ENCODE measurements around the gene RSPH6A.

RSPH6A gene

GRCh38 chr19:45824531-45825262 lies 9.6 kb upstream of the RSPH6A start:
- Histone ChIP-seq H3K27me3 (ENCODE audit: control insufficient read depth, insufficient read depth, low read length) (no peaks in the 10 kb centered on the region), H3K4me3 (ENCODE audit: low read depth, low read length) (no peak overlapping the region), H3K9me3 (ENCODE audit: control insufficient read depth, insufficient read depth, low read length) (no peaks in the 10 kb centered on the region), H3K36me3 (ENCODE audit: control insufficient read depth, insufficient read depth, low read length) (peaks cover 95% of the 10 kb centered on the region), H3K9ac (ENCODE audit: low read depth, low read length) (no peak overlapping the region), H3K27ac (ENCODE audit: low read depth, low read length) (no peak overlapping the region), H3K4me1 (ENCODE audit: control insufficient read depth, insufficient read depth, low read length) (no peaks in the 10 kb centered on the region)

- Histone ChIP-seq H3K4me1 (ENCODE audit: control insufficient read depth, insufficient read depth, low read length) (no peaks in the 10 kb centered on the region), H3K27ac (ENCODE audit: low read depth, low read length) (no peak overlapping the region), H3K9me3 (ENCODE audit: control insufficient read depth, insufficient read depth, low read length) (no peaks in the 10 kb centered on the region), H3K9ac (ENCODE audit: low read depth, low read length) (no peak overlapping the region), H3K4me3 (ENCODE audit: low read depth, low read length) (no peak overlapping the region), H3K27me3 (ENCODE audit: control insufficient read depth, insufficient read depth, low read length) (no peaks in the 10 kb centered on the region), H3K36me3 (ENCODE audit: control insufficient read depth, insufficient read depth, low read length) (peaks cover 92% of the 10 kb centered on the region)
Observed at GRCh38 chr19:45824041-45824471, 8.9 kb upstream of the RSPH6A start.

DNA sequence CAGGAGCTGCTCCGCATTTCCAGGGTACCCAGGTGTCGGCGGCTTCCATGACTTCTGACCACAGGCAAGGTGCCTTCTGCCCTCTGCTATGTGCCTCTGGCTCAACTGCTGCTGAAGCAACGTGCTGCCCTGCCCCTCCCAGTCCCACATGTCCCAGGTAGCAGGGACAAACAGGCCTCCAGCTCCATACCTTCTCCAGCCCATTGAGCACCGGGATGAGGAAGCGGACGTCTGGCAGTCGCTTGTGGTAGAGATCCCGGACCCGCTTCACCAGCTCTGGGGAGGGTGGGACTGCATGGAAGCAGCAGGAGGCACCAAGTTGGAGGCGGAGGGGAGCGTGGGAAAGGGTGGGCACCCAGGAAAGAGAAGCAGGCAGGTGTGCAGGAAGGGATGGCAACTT lies 8.1 kb upstream of the RSPH6A start:
- H3K4me3 ChIP-seq (ENCODE audit: low read depth, low read length), result no peak overlapping the region
- H3K9ac ChIP-seq (ENCODE audit: low read depth, low read length), result no peak overlapping the region
- H3K36me3 ChIP-seq (ENCODE audit: control insufficient read depth, insufficient read depth, low read length), result peaks cover 83% of the 10 kb centered on the region
- no peaks in the 10 kb centered on the region for H3K9me3 ChIP-seq (ENCODE audit: control insufficient read depth, insufficient read depth, low read length)
- no peak overlapping the region for H3K27ac ChIP-seq (ENCODE audit: low read depth, low read length)
- H3K4me1 ChIP-seq (ENCODE audit: control insufficient read depth, insufficient read depth, low read length), result 0 out of 2 replicates have a peak, but pooled peaks cover 4% of the 10 kb centered on the region
- H3K27me3 ChIP-seq (ENCODE audit: control insufficient read depth, insufficient read depth, low read length), result no peaks in the 10 kb centered on the region

GRCh38 chr19:45822716-45823115 lies 7.6 kb upstream of the RSPH6A start:
- no peak overlapping the region for H3K4me3 ChIP-seq (ENCODE audit: low read depth, low read length)
- H3K4me1 ChIP-seq (ENCODE audit: control insufficient read depth, insufficient read depth, low read length), result peaks cover 8% of the 10 kb centered on the region; the same call in 1 of the 2 replicates
- no peaks in the 10 kb centered on the region for H3K9me3 ChIP-seq (ENCODE audit: control insufficient read depth, insufficient read depth, low read length)
- peaks cover 78% of the 10 kb centered on the region for H3K36me3 ChIP-seq (ENCODE audit: control insufficient read depth, insufficient read depth, low read length)
- H3K27ac ChIP-seq (ENCODE audit: low read depth, low read length), result no peak overlapping the region
- H3K27me3 ChIP-seq (ENCODE audit: control insufficient read depth, insufficient read depth, low read length), result no peaks in the 10 kb centered on the region
- no peak overlapping the region for H3K9ac ChIP-seq (ENCODE audit: low read depth, low read length)

DNA sequence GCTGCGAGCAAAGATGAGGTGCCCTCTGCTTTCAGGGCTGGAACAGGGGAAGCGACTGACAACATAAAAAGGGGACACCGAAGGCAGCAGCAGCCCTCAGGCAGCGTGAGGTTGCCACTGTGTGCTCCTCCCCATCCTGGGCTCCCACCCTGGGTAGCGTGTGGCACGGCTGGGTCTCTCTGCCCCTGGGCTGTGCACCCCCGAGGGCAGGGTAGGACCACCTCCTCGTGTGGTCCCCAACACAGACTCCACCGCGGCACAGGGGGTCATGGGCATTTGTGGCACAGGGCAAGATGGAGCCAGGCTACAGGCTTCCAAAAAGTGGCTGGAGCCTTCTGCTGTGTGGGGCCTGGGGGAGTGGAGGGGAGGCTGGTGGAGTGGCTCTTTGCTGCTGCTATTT lies 6.5 kb upstream of the RSPH6A start:
- Histone ChIP-seq H3K9me3 (ENCODE audit: control insufficient read depth, insufficient read depth, low read length) (no peaks in the 10 kb centered on the region), H3K36me3 (ENCODE audit: control insufficient read depth, insufficient read depth, low read length) (peaks cover 67% of the 10 kb centered on the region), H3K27ac (ENCODE audit: low read depth, low read length) (no peak overlapping the region), H3K4me3 (ENCODE audit: low read depth, low read length) (no peak overlapping the region), H3K4me1 (ENCODE audit: control insufficient read depth, insufficient read depth, low read length) (peaks cover 16% of the 10 kb centered on the region), H3K27me3 (ENCODE audit: control insufficient read depth, insufficient read depth, low read length) (no peaks in the 10 kb centered on the region), H3K9ac (ENCODE audit: low read depth, low read length) (no peak overlapping the region)

- Histone ChIP-seq H3K36me3 (ENCODE audit: control insufficient read depth, insufficient read depth, low read length) (peaks cover 62% of the 10 kb centered on the region), H3K4me1 (ENCODE audit: control insufficient read depth, insufficient read depth, low read length) (peaks cover 16% of the 10 kb centered on the region), H3K9me3 (ENCODE audit: control insufficient read depth, insufficient read depth, low read length) (no peaks in the 10 kb centered on the region), H3K27ac (ENCODE audit: low read depth, low read length) (no peak overlapping the region), H3K4me3 (ENCODE audit: low read depth, low read length) (no peak overlapping the region), H3K27me3 (ENCODE audit: control insufficient read depth, insufficient read depth, low read length) (no peaks in the 10 kb centered on the region), H3K9ac (ENCODE audit: low read depth, low read length) (no peak overlapping the region)
Observed at GRCh38 chr19:45821103-45821521, 6.0 kb upstream of the RSPH6A start.

DNA sequence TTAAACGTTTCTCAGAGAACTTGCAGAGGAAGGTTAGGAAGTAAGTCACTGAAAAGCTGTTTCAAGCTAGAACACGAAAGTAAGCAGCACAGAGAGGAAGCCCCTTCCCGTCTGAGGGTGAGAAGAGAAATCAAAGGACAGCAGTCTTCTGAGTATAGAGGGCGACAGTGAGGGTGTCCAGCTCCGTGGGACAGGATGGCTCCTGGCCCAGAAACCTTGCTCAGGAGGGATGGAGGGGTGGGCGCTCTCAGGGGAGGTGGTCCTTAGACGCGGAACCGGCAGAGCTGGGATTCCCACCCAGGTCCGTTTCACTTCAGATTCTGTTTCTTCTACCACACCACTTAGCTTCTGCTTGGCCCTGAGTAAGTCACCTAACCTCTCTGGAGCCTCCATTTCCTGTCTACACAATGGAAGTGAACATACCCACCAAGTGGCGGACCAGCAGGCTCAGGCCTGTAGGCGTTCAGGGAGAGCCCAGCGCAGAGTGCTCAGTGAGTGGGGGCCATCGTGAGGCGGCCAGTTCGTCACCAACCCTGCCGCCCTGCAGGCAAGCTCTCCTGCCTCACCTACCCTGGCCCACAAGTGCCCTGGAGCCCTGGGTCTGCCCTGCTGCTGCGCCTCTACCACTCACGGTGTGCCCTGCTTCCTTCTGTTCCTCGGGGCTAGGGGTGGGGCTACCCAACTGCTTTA lies 5.5 kb upstream of the RSPH6A start:
- Histone ChIP-seq H3K27ac (ENCODE audit: low read depth, low read length) (no peak overlapping the region), H3K4me1 (ENCODE audit: control insufficient read depth, insufficient read depth, low read length) (peaks cover 16% of the 10 kb centered on the region), H3K9ac (ENCODE audit: low read depth, low read length) (no peak overlapping the region), H3K4me3 (ENCODE audit: low read depth, low read length) (no peak overlapping the region), H3K36me3 (ENCODE audit: control insufficient read depth, insufficient read depth, low read length) (peaks cover 57% of the 10 kb centered on the region), H3K9me3 (ENCODE audit: control insufficient read depth, insufficient read depth, low read length) (no peaks in the 10 kb centered on the region), H3K27me3 (ENCODE audit: control insufficient read depth, insufficient read depth, low read length) (no peaks in the 10 kb centered on the region)

GRCh38 chr19:45819769-45820168 lies 4.7 kb upstream of the RSPH6A start:
- Histone ChIP-seq H3K36me3 (ENCODE audit: control insufficient read depth, insufficient read depth, low read length) (peaks cover 49% of the 10 kb centered on the region), H3K4me3 (ENCODE audit: low read depth, low read length) (no peak overlapping the region), H3K9ac (ENCODE audit: low read depth, low read length) (no peak overlapping the region), H3K27ac (ENCODE audit: low read depth, low read length) (no peak overlapping the region), H3K4me1 (ENCODE audit: control insufficient read depth, insufficient read depth, low read length) (peaks cover 16% of the 10 kb centered on the region), H3K27me3 (ENCODE audit: control insufficient read depth, insufficient read depth, low read length) (no peaks in the 10 kb centered on the region), H3K9me3 (ENCODE audit: control insufficient read depth, insufficient read depth, low read length) (no peaks in the 10 kb centered on the region)

DNA sequence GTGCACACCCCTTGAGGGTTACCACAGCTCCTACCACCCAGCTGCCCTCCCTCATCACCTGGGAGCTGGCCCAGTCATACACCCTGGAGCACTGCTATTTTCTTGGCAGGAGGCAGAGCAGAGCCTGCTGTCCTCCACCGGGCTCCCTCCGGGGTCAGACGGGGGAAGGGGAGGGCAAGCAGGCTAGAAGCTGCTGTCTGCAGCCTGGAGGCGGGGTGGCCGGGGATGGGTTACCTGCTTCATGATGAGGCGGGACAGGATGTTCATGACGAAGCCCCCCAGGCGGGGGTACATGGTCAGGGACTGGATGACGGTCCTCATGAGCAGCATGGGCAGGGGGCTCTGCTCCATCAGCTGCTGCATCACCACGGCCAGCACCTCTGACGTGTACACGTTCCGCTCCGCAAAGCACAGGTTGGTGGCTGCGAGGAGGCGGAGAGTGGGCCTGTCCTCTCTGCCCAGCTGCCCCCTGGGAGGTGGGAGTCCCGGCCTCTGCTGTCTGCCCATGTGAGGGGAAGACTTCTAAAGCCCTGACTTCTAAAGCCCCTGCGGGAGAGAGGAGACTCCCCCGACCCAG lies 2.7 kb upstream of the RSPH6A start:
- H3K4me3 ChIP-seq (ENCODE audit: low read depth, low read length), result no peak overlapping the region
- peaks cover 29% of the 10 kb centered on the region for H3K36me3 ChIP-seq (ENCODE audit: control insufficient read depth, insufficient read depth, low read length)
- no peak overlapping the region for H3K9ac ChIP-seq (ENCODE audit: low read depth, low read length)
- no peaks in the 10 kb centered on the region for H3K9me3 ChIP-seq (ENCODE audit: control insufficient read depth, insufficient read depth, low read length)
- peaks cover 16% of the 10 kb centered on the region for H3K4me1 ChIP-seq (ENCODE audit: control insufficient read depth, insufficient read depth, low read length)
- peak overlapping the region; percentile 49 for H3K27ac ChIP-seq (ENCODE audit: low read depth, low read length)
- no peaks in the 10 kb centered on the region for H3K27me3 ChIP-seq (ENCODE audit: control insufficient read depth, insufficient read depth, low read length)

DNA sequence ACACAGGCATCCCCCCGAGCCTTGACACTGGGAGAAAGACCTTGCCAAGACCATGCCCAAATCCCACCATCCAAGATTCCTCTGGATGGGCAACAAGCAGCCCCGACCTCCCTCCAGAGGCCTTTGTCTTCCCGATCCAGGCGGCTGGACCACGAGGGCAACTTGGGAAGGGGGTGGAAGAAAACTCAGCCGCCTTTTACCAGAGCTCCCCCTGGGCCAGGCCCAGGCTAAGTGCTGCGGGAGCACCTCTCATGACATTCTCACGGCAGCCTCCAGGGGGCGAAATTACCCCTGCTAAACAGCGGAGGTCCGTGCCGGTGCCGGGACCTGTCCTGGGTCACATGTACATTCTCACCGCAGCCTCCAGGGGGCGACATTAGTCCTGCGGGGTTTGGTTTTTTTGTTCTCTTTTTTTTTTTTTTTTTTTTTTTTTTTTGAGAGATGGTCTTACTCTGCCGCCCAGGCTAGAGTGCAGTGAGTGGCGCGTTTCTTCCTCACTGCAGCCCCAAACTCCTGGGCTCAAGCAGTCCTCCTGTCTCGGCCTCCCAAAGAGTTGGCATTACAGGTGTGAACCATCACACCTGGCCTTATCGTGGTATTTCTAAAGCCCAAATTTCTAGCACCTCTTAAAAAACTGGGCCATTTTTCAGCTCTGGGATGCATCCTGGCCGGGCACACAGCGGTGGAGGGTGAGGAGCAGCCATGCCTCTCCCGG lies 2.1 kb upstream of the RSPH6A start:
- Histone ChIP-seq H3K27ac (ENCODE audit: low read depth, low read length) (peak overlapping the region; percentile 91), H3K27me3 (ENCODE audit: control insufficient read depth, insufficient read depth, low read length) (no peaks in the 10 kb centered on the region), H3K9ac (ENCODE audit: low read depth, low read length) (peak overlapping the region; percentile 80), H3K4me3 (ENCODE audit: low read depth, low read length) (peak overlapping the region; percentile 61), H3K9me3 (ENCODE audit: control insufficient read depth, insufficient read depth, low read length) (no peaks in the 10 kb centered on the region), H3K4me1 (ENCODE audit: control insufficient read depth, insufficient read depth, low read length) (peaks cover 16% of the 10 kb centered on the region), H3K36me3 (ENCODE audit: control insufficient read depth, insufficient read depth, low read length) (peaks cover 23% of the 10 kb centered on the region)

Measured in HUES48 (cell line).